DND-41 (cell line): ENCODE results near the gene MAP2K4.

Experiments
- EZH2 ChIP-seq: IDR thresholded peaks from 3 replicates; pipeline ENCODE4 v1.6.1; 2012; ENCODE audit warnings: borderline replicate concordance, low read depth, mild to moderate bottlenecking, moderate library complexity, low read length, inconsistent platforms; ENCODE audit not compliant: severe bottlenecking
- TF ChIP-seq, protein P1 (sequence below): IDR thresholded peaks from 2 replicates; pipeline ENCODE4 v1.5.1; 2012; ENCODE audit warnings: borderline replicate concordance, low read length, moderate library complexity, mild to moderate bottlenecking; ENCODE audit not compliant: poor library complexity, severe bottlenecking; ENCODE audit errors: extremely low read depth

DNA sequence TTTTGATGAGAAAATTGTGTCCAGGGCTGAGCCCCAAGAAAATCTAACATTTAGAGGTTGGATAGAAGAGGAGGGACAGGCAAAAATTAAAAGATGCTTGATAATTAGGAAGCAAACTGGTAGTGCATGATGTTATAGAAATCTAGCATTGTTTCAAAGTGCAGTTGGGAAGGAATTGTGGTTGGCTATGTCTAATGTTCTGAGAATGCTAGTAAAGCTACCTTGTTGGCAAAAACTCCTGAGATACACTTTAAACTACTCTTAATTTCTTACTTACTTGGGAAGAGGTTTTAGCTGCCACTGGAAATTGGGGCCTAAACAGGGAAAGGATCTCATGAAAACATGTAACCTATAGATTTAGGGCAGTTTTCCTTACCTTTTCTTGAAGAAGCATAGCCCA, 48.3 kb downstream of the MAP2K4 start:
- TF ChIP-seq, protein P1, sequence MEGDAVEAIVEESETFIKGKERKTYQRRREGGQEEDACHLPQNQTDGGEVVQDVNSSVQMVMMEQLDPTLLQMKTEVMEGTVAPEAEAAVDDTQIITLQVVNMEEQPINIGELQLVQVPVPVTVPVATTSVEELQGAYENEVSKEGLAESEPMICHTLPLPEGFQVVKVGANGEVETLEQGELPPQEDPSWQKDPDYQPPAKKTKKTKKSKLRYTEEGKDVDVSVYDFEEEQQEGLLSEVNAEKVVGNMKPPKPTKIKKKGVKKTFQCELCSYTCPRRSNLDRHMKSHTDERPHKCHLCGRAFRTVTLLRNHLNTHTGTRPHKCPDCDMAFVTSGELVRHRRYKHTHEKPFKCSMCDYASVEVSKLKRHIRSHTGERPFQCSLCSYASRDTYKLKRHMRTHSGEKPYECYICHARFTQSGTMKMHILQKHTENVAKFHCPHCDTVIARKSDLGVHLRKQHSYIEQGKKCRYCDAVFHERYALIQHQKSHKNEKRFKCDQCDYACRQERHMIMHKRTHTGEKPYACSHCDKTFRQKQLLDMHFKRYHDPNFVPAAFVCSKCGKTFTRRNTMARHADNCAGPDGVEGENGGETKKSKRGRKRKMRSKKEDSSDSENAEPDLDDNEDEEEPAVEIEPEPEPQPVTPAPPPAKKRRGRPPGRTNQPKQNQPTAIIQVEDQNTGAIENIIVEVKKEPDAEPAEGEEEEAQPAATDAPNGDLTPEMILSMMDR: no peak
- TF ChIP-seq EZH2: no peak
